Upper lobe of left lung (tissue), 6 donors: ENCODE results near the gene RP9. TPM values are rescaled to one million over a fixed set of nuclear protein-coding genes. Genes with fewer than 3 reads are reported as not detected.

ENCODE experiments used
- ATAC-seq, 2 donors: fragments of 200-7000 bp; cut with Tn5 transposase; one replicate each; pipeline ENCODE4 v1.9.1; 2022; ENCODE audit warnings: mild to moderate bottlenecking in 2 of 2, moderate library complexity in 2 of 2; ENCODE audit not compliant: low FRiP score in 2 of 2
- DNase-seq, 2 donors: peaks; one replicate each; pipeline ENCODE4 v3.0.0-alpha.2; 2019 to 2020
- H3K27ac ChIP-seq, 4 donors: fragments of 200-600 bp; sonication (generic); one replicate each; pipeline ENCODE4 v1.5.1; 2016 to 2019
- H3K27me3 ChIP-seq, 4 donors: fragments of 200-600 bp; sonication (generic); one replicate each; pipeline ENCODE4 v1.5.1; 2017 to 2019
- H3K36me3 ChIP-seq, 4 donors: fragments of 200-600 bp; sonication (generic); one replicate each; pipeline ENCODE4 v1.5.1; 2016 to 2019
- H3K4me1 ChIP-seq, 4 donors: fragments of 200-600 bp; sonication (generic); one replicate each; pipeline ENCODE4 v1.5.1; 2018 to 2019
- H3K4me3 ChIP-seq, 4 donors: fragments of 200-600 bp; sonication (generic); one replicate each; pipeline ENCODE4 v1.5.1; 2017 to 2019; ENCODE audit warnings: mild to moderate bottlenecking in 2 of 4, moderate library complexity in 1 of 4
- H3K9me3 ChIP-seq, 4 donors: fragments of 200-600 bp; sonication (generic); one replicate each; pipeline ENCODE4 v1.5.1; 2018 to 2019
- CTCF ChIP-seq, 6 experiments: fragments of 450-650 bp in 4 of 6; fragments of 200-600 bp in 2 of 6; sonication (generic) in 2 of 6; IDR thresholded peaks; one replicate each; pipeline ENCODE4 v1.5.1; 2016 to 2019; ENCODE audit warnings: antibody characterized with exemption in 6 of 6
- EP300 ChIP-seq, 4 donors: sonication (generic); formaldehyde crosslinking; IDR thresholded peaks; one replicate each; pipeline ENCODE4 v1.5.1; 2017; ENCODE audit warnings: antibody characterized with exemption in 4 of 4, control low read depth in 2 of 4
- POLR2A ChIP-seq, 4 donors: fragments of 450-650 bp; IDR thresholded peaks; one replicate each; pipeline ENCODE4 v1.5.1; 2016 to 2017; ENCODE audit warnings: antibody characterized with exemption in 4 of 4, mild to moderate bottlenecking in 2 of 4
- POLR2AphosphoS5 ChIP-seq, 2 donors: sonication (generic); formaldehyde crosslinking; IDR thresholded peaks; one replicate each; pipeline ENCODE4 v1.5.1; 2017; ENCODE audit warnings: antibody characterized with exemption in 2 of 2
- WGBS, 2 donors: methylation state at CpG; one replicate each; pipeline ENCODE4 v1.1.5; 2017 to 2018; 5-methylcytosine and 5-hydroxymethylcytosine counted together
- total RNA-seq, 6 donors: library from RNA; depleted of rRNA in 4 of 6; stranded (reverse); fragments of >200 nt in 4 of 6; gene quantifications; one replicate each; pipeline versions ENCODE4 v1.1.0 to v1.2.1, GENCODE V29; 2016 to 2021
- donor health status: DM: no; HTN: no; CAD: no; lungs with moderate emphysema.
- donor health status: DM: no; HTN: yes; CAD: no; lungs with severe emphysema.

Gene RP9
- total RNA-seq, 6 donors from 2014 or later = 5.9 to 15.7 (median 11.9) TPM

GRCh38 chr7:33073243-33073642 is 36.0 kb downstream of the RP9 start:
- TF ChIP-seq EP300 (IDR thresholded peaks at IDR 0.05) (no peak), POLR2AphosphoS5 (IDR thresholded peaks at IDR 0.05) (no peak), POLR2A (IDR thresholded peaks at IDR 0.05) (no peak), CTCF (IDR thresholded peaks at IDR 0.05) (no peak)
- H3K36me3 ChIP-seq = no peaks in the 10 kb centered on the region
- DNase-seq (no peak), ATAC-seq (no peak)
- H3K4me3 ChIP-seq = no peak overlapping the region
- no peak overlapping the region for H3K27ac ChIP-seq
- no peaks in the 10 kb centered on the region for H3K4me1 ChIP-seq
- H3K9me3 ChIP-seq = peaks cover 0 to 16% (median 10%) of the 10 kb centered on the region in 4 donors
- H3K27me3 ChIP-seq = no peaks in the 10 kb centered on the region
- 87 to 90% methylated on average over 4 of the region's 4 CpGs for WGBS, 2 donors

- Histone ChIP-seq H3K4me3 (no peak overlapping the region), H3K27me3 (no peaks in the 10 kb centered on the region), H3K27ac (no peak overlapping the region), H3K4me1 (no peaks in the 10 kb centered on the region), H3K36me3 (no peaks in the 10 kb centered on the region), H3K9me3 (peaks cover 0 to 16% (median 10%) of the 10 kb centered on the region in 4 donors)
- DNase-seq (no peak), ATAC-seq (peak in 1 of 2 donors; percentile 58)
- TF ChIP-seq POLR2AphosphoS5 (IDR thresholded peaks at IDR 0.05) = no peak
- no peak for TF ChIP-seq CTCF (IDR thresholded peaks at IDR 0.05)
- TF ChIP-seq EP300 (IDR thresholded peaks at IDR 0.05) = no peak
- no peak for TF ChIP-seq POLR2A (IDR thresholded peaks at IDR 0.05)
- 44 to 51% methylated on average over 2 of the region's 2 CpGs for WGBS, 2 donors
These were observed 36.7 kb downstream of the RP9 start for GRCh38 chr7:33072471-33072870.

- TF ChIP-seq EP300 (IDR thresholded peaks at IDR 0.05) = no peak
- no peak for TF ChIP-seq CTCF (IDR thresholded peaks at IDR 0.05)
- no peak for TF ChIP-seq POLR2AphosphoS5 (IDR thresholded peaks at IDR 0.05)
- no peak for TF ChIP-seq POLR2A (IDR thresholded peaks at IDR 0.05)
- ATAC-seq = no peak
- Histone ChIP-seq H3K27me3 (no peaks in the 10 kb centered on the region), H3K9me3 (peaks cover 0 to 19% (median 11%) of the 10 kb centered on the region in 4 donors), H3K27ac (no peak overlapping the region), H3K4me1 (no peaks in the 10 kb centered on the region), H3K4me3 (no peak overlapping the region), H3K36me3 (no peaks in the 10 kb centered on the region)
- DNase-seq = no peak
- 73 to 81% methylated on average over 6 of the region's 6 CpGs for WGBS, 2 donors
These were observed 38.4 kb downstream of the RP9 start for GRCh38 chr7:33070831-33071230.

- no peak for ATAC-seq
These were observed 38.9 kb downstream of the RP9 start for GRCh38 chr7:33070277-33070676.

More at GRCh38 chr7:33070277-33070676, 38.9 kb downstream of the RP9 start:
- Histone ChIP-seq H3K27ac (no peak overlapping the region), H3K36me3 (no peaks in the 10 kb centered on the region), H3K4me1 (no peaks in the 10 kb centered on the region), H3K27me3 (no peaks in the 10 kb centered on the region), H3K9me3 (peaks cover 0 to 19% (median 11%) of the 10 kb centered on the region in 4 donors), H3K4me3 (no peak overlapping the region)
- no peak for TF ChIP-seq POLR2A (IDR thresholded peaks at IDR 0.05)
- TF ChIP-seq POLR2AphosphoS5 (IDR thresholded peaks at IDR 0.05) = no peak
- no peak for TF ChIP-seq EP300 (IDR thresholded peaks at IDR 0.05)
- no peak for TF ChIP-seq CTCF (IDR thresholded peaks at IDR 0.05)
- DNase-seq = no peak
- 78 to 92% methylated on average over 1 to 2 of the region's 2 CpGs for WGBS, 2 donors
